ENCODE measurements around the gene ATP1A1.

ATP1A1 gene

DNA sequence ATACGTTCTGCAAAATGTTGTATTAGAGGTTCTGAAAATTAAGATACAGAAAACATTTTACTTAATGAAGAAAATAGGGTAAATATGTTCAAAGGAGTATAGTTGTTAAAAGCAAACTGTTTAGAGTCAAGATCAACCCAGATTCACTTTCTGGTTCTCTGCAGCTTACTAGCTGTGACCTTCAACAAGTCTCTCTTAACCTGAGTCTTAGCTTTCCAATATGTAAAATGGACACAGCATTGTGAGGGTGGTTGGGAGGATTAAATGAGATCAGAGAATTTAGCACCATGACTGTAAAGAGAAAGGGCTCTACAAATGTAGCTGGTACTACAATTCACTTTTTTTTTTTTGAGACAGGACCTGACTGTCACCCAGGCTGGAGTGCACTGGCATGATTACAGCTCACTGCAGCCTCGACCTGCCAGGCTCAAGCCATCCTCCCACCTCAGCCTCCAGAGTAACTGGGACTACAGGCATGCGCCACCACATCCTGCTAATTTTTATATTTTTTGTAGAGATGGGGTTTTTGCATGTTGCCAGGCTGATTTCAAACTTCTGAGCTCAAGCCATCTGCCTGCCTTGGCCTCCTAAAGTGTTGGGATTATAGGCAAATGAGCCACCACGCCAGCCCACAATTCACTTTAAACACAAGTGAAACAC is 43.9 kb downstream of the ATP1A1 start:
- TF ChIP-seq, protein P1, sequence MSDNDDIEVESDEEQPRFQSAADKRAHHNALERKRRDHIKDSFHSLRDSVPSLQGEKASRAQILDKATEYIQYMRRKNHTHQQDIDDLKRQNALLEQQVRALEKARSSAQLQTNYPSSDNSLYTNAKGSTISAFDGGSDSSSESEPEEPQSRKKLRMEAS (IDR thresholded peaks at IDR 0.05; ENCODE audit: low read depth, low read length), result no peak
- TF ChIP-seq MYC (IDR thresholded peaks at IDR 0.05; ENCODE audit: low read depth, low read length) (no peak), POLR2A (IDR thresholded peaks at IDR 0.05; ENCODE audit: extremely low read depth, insufficient read length) (no peak)
- TF ChIP-seq, protein P2, sequence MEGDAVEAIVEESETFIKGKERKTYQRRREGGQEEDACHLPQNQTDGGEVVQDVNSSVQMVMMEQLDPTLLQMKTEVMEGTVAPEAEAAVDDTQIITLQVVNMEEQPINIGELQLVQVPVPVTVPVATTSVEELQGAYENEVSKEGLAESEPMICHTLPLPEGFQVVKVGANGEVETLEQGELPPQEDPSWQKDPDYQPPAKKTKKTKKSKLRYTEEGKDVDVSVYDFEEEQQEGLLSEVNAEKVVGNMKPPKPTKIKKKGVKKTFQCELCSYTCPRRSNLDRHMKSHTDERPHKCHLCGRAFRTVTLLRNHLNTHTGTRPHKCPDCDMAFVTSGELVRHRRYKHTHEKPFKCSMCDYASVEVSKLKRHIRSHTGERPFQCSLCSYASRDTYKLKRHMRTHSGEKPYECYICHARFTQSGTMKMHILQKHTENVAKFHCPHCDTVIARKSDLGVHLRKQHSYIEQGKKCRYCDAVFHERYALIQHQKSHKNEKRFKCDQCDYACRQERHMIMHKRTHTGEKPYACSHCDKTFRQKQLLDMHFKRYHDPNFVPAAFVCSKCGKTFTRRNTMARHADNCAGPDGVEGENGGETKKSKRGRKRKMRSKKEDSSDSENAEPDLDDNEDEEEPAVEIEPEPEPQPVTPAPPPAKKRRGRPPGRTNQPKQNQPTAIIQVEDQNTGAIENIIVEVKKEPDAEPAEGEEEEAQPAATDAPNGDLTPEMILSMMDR (IDR thresholded peaks at IDR 0.05; ENCODE audit: low read depth, low read length), result no peak
- peak overlapping the region; percentile 99 for H3K4me3 ChIP-seq (ENCODE audit: low read depth, low read length)
- DNase-seq (ENCODE audit: low read depth), result no peak

DNA sequence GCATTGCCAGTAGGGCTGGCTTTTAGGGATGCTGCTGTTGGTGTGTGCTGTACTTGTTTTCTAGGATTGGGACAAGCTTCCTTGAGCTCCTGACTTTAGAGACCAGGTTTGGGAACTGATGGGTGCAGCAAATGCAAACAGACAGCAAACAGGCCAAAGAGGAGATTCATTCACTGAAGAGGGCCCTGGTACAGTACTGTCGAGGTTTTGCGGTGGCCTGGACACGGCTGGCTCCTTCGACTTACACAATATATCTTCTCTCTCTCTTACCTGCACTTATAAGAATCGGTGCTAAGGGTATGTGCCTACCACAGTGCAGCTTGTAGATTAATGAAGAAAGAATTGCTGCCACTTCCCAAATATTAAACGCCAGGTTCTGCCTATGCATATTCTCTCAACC is 44.6 kb downstream of the ATP1A1 start:
- TF ChIP-seq MYC (IDR thresholded peaks at IDR 0.05; ENCODE audit: low read depth, low read length), result no peak
- TF ChIP-seq, protein P2 (IDR thresholded peaks at IDR 0.05; ENCODE audit: low read depth, low read length), result no peak
- no peak for TF ChIP-seq POLR2A (IDR thresholded peaks at IDR 0.05; ENCODE audit: extremely low read depth, insufficient read length)
- TF ChIP-seq, protein P1 (IDR thresholded peaks at IDR 0.05; ENCODE audit: low read depth, low read length), result no peak
- no peak for DNase-seq (ENCODE audit: low read depth)
- H3K4me3 ChIP-seq (ENCODE audit: low read depth, low read length), result peak overlapping the region; percentile 99

DNA sequence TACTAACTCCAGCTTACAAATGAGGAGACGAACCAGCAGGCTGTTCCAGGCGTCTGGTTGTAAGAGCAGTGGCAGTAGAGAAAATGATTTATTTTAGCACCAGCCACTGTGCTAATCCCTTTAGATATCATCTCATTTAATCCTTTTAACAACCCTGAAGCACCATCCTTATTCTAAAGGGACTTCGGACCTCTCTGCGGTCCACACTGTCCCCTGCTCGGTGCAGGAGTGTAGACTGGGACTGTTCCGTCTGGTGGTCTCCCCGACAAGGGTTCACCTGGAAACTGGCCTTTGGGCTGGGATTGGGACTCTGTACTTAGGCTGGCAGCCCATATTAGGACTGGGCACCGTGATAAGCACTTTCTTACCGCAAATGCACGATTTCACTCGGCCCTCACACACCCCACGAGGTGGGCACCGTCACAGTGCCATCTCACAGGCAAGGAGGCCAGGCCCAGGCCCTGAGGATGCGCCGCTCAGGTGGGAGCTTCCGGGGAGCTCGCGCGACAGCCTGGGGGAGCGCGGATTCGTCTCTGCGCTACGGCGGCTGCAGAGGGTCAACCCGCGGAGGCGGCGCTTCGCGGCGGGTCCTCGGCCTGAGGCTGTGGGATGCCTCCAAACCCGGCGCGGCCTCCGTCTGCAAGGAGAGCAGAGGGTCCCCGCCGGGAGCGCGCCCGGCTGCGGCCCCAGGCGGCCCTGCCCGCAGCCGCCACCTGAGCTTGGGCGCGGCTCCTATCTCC is 45.2 kb downstream of the ATP1A1 start:
- H3K4me3 ChIP-seq (ENCODE audit: low read depth, low read length), result peak overlapping the region; percentile 99
- peak; percentile 81 for TF ChIP-seq POLR2A (IDR thresholded peaks at IDR 0.05; ENCODE audit: extremely low read depth, insufficient read length)
- TF ChIP-seq, protein P2 (IDR thresholded peaks at IDR 0.05; ENCODE audit: low read depth, low read length), result no peak
- TF ChIP-seq, protein P1 (IDR thresholded peaks at IDR 0.05; ENCODE audit: low read depth, low read length), result peak; percentile 50; the same call in 1 of the 2 replicates
- DNase-seq (ENCODE audit: low read depth), result peak; percentile 86

DNA sequence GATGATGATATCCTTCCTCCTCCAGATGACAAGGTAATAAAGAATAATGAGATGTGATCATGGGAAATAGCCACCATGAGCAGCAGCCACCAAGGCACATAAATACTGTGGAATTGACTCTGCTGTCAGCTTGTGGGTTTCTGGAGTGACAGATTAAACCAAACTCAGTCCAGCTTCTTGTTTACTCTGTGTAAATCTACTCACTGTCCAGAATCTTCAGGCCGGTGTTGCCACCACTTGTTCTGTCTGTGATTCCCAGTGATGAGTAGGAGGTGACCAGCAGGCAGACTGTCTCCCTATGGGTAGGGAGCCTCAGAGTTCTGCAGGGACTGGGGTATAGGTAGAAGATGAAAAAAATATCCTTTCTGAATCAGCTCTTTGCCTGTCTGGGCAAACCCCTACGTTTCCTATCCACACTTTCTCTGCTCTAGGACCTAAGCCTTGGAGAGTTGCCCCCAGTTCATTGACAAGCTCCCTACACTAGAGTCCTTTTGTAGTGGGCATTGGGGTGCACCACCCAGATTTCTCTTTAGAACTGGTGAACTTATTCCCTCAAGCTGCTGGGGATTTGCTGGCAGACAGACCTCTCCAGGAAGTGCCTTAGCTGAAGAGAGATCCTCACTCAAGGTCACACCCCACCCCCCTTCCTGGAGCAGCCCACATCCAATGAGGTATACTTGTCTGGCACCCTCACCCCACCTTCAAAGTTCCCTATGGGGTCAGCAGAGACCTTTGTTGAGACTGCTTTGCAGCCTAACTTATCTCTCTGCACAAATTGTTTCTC is 47.6 kb downstream of the ATP1A1 start:
- DNase-seq (ENCODE audit: low read depth), result no peak
- no peak overlapping the region for H3K4me3 ChIP-seq (ENCODE audit: low read depth, low read length)
- TF ChIP-seq MYC (IDR thresholded peaks at IDR 0.05; ENCODE audit: low read depth, low read length) (no peak), POLR2A (IDR thresholded peaks at IDR 0.05; ENCODE audit: extremely low read depth, insufficient read length) (no peak)
- TF ChIP-seq, protein P1 (IDR thresholded peaks at IDR 0.05; ENCODE audit: low read depth, low read length), result no peak
- TF ChIP-seq, protein P2 (IDR thresholded peaks at IDR 0.05; ENCODE audit: low read depth, low read length), result no peak

DNA sequence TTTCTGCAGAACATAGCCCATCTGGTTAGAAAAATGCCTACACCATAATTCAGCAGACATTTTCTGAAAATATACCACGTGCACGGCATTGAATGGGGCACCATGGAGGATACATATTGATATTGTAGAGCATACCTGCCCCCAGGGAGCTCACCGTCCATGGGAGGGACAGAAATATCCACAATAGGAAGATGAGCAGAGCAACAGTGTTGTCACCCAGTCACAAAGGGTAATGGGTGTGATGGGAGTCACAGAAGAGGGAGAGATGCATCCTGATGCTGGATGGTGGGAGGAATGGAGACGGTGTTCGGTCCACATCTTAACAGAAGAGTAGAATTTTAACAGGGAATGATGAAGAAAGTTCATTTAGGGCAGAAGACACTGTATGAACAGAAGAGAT is 51.4 kb downstream of the ATP1A1 start:
- TF ChIP-seq POLR2A (IDR thresholded peaks at IDR 0.05; ENCODE audit: extremely low read depth, insufficient read length) (no peak), MYC (IDR thresholded peaks at IDR 0.05; ENCODE audit: low read depth, low read length) (no peak)
- TF ChIP-seq, protein P1 (IDR thresholded peaks at IDR 0.05; ENCODE audit: low read depth, low read length), result no peak
- TF ChIP-seq, protein P2 (IDR thresholded peaks at IDR 0.05; ENCODE audit: low read depth, low read length), result no peak
- no peak for DNase-seq (ENCODE audit: low read depth)
- H3K4me3 ChIP-seq (ENCODE audit: low read depth, low read length), result no peak overlapping the region
